GM23338 (cell line): ENCODE measurements around the gene NCLN. TPM values are rescaled to one million over a fixed set of nuclear protein-coding genes. Genes with fewer than 3 reads are reported as not detected.

Experiments used
- ATAC-seq: fragments of 200-7000 bp; cut with Tn5 transposase; 3 replicates; pipeline ENCODE4 v1.9.1; 2020
- DNase-seq: peaks from one replicate; pipeline ENCODE4 v3.0.0-alpha.2; 2015; ENCODE audit warnings: low spot score
- H2AFZ ChIP-seq: fragments of 200-600 bp; sonication (generic); 2 replicates; pipeline ENCODE4 v1.8.0; 2016; ENCODE audit warnings: antibody characterized with exemption, mild to moderate bottlenecking, moderate library complexity
- H3F3A ChIP-seq: fragments of 200-600 bp; sonication (generic); replicated peaks from 2 replicates; pipeline ENCODE4 v1.8.0; 2017; ENCODE audit warnings: antibody characterized with exemption, mixed run types, low read depth
- H3K27ac ChIP-seq: fragments of 200-600 bp; sonication (generic); 2 replicates; pipeline ENCODE4 v1.6.1; 2016; ENCODE audit warnings: low read depth
- H3K27me3 ChIP-seq: fragments of 200-600 bp; sonication (generic); 2 replicates; pipeline ENCODE4 v1.8.0; 2016; ENCODE audit warnings: mild to moderate bottlenecking, mixed run types, moderate library complexity; ENCODE audit not compliant: insufficient read depth
- H3K36me3 ChIP-seq: fragments of 200-600 bp; sonication (generic); 2 replicates; pipeline ENCODE4 v1.8.0; 2016; ENCODE audit warnings: mild to moderate bottlenecking; ENCODE audit not compliant: insufficient read depth
- H3K4me1 ChIP-seq: fragments of 200-600 bp; sonication (generic); 2 replicates; pipeline ENCODE4 v1.8.0; 2016; ENCODE audit warnings: mild to moderate bottlenecking, moderate library complexity; ENCODE audit not compliant: insufficient read depth
- H3K4me2 ChIP-seq: fragments of 200-600 bp; sonication (generic); 2 replicates; pipeline ENCODE4 v1.7.1; 2017; ENCODE audit warnings: mixed run types
- H3K4me3 ChIP-seq: fragments of 200-600 bp; sonication (generic); 2 replicates; pipeline ENCODE4 v1.6.1; 2016; ENCODE audit warnings: mixed run types
- H3K79me2 ChIP-seq: fragments of 200-600 bp; sonication (generic); replicated peaks from 2 replicates; pipeline ENCODE4 v1.8.0; 2017; ENCODE audit warnings: mild to moderate bottlenecking; ENCODE audit not compliant: insufficient read depth
- H3K9me2 ChIP-seq: fragments of 200-600 bp; sonication (generic); 2 replicates; pipeline ENCODE4 v1.8.0; 2017; ENCODE audit not compliant: insufficient read depth
- H4K20me1 ChIP-seq: fragments of 200-600 bp; sonication (generic); replicated peaks from 2 replicates; pipeline ENCODE4 v1.8.0; 2017; ENCODE audit warnings: mild to moderate bottlenecking; ENCODE audit not compliant: insufficient read depth
- H3K27ac Mint-ChIP-seq: 2 replicates; pipeline ENCODE4 v1.8.0; 2020; ENCODE audit warnings: inconsistent platforms, mild to moderate bottlenecking, moderate library complexity, mixed read lengths
- H3K27me3 Mint-ChIP-seq: 3 replicates; pipeline ENCODE4 v1.8.0; 2022; ENCODE audit warnings: low read depth, mild to moderate bottlenecking, moderate library complexity, mixed read lengths, inconsistent platforms; ENCODE audit not compliant: insufficient read depth, poor library complexity
- H3K36me3 Mint-ChIP-seq: 3 replicates; pipeline ENCODE4 v1.8.0; 2021; ENCODE audit warnings: low read depth, mild to moderate bottlenecking, inconsistent platforms, moderate library complexity, mixed read lengths
- H3K4me1 Mint-ChIP-seq: 3 replicates; pipeline ENCODE4 v1.8.0; 2020; ENCODE audit warnings: mild to moderate bottlenecking, inconsistent platforms, mixed read lengths
- H3K4me3 Mint-ChIP-seq: 3 replicates; pipeline ENCODE4 v1.8.0; 2021; ENCODE audit warnings: moderate library complexity, mild to moderate bottlenecking, inconsistent platforms, mixed read lengths
- H3K9me3 Mint-ChIP-seq: 3 replicates; pipeline ENCODE4 v1.8.0; 2020; ENCODE audit warnings: moderate library complexity, mild to moderate bottlenecking, inconsistent platforms, mixed read lengths
- CREB1 ChIP-seq: fragments of 250-450 bp; sonication (Bioruptor Pico); IDR thresholded peaks from 2 replicates; pipeline ENCODE4 v1.5.0; 2020; ENCODE audit warnings: low read depth, mild to moderate bottlenecking, moderate library complexity
- EZH2 ChIP-seq: fragments of 200-600 bp; sonication (generic); IDR thresholded peaks from one replicate; pipeline ENCODE4 v1.8.0; 2017; ENCODE audit warnings: antibody characterized with exemption, mild to moderate bottlenecking, low read depth; ENCODE audit not compliant: unreplicated experiment
- EZH2phosphoT487 ChIP-seq: fragments of 200-600 bp; sonication (generic); IDR thresholded peaks from one replicate; pipeline ENCODE4 v1.8.1; 2018; ENCODE audit warnings: antibody characterized with exemption; ENCODE audit not compliant: unreplicated experiment
- JUNB ChIP-seq: IDR thresholded peaks from one replicate; pipeline ENCODE4 v1.6.1; 2016; ENCODE audit warnings: antibody characterized with exemption; ENCODE audit not compliant: unreplicated experiment
- NANOG ChIP-seq: IDR thresholded peaks from 2 replicates; pipeline ENCODE4 v1.6.1; 2016; ENCODE audit warnings: antibody characterized with exemption, borderline replicate concordance
- POLR2AphosphoS5 ChIP-seq: IDR thresholded peaks from 2 replicates; pipeline ENCODE4 v1.6.1; 2016; ENCODE audit warnings: antibody characterized with exemption, low read depth
- STAT1 ChIP-seq: IDR thresholded peaks from one replicate; pipeline ENCODE4 v1.6.1; 2016; ENCODE audit warnings: antibody characterized with exemption; ENCODE audit not compliant: unreplicated experiment
- ZNF114 ChIP-seq: fragments of 250-450 bp; sonication (Bioruptor Pico); IDR thresholded peaks from 2 replicates; pipeline ENCODE4 v1.5.0; 2020; ENCODE audit warnings: mild to moderate bottlenecking, moderate library complexity
- ZNF331 ChIP-seq: fragments of 250-450 bp; sonication (Bioruptor Pico); IDR thresholded peaks from 2 replicates; pipeline ENCODE4 v1.5.0; 2020; ENCODE audit warnings: low read depth, mild to moderate bottlenecking, moderate library complexity
- polyA plus RNA-seq: library from polyadenylated mRNA; unstranded; fragments of >200 nt; fragmentation: Nextera tagmentation; extraction: Ambion mirVana; gene quantifications from 2 replicates; pipeline ENCODE4 v1.2.1, GENCODE V29; 2016
- total RNA-seq: library from RNA; depleted of rRNA; stranded (reverse); fragments of >200 nt; shearing (Covaris generic); gene quantifications from 2 replicates; pipeline ENCODE4 v1.2.3, GENCODE V29; 2014
- TF ChIP-seq, protein P1 (sequence below): IDR thresholded peaks from 2 replicates; pipeline ENCODE4 v1.6.1; 2016; ENCODE audit warnings: antibody characterized with exemption
- TF ChIP-seq, protein P2 (sequence below): fragments of 250-450 bp; sonication (Bioruptor Pico); IDR thresholded peaks from 2 replicates; pipeline ENCODE4 v1.5.0; 2020; ENCODE audit warnings: mild to moderate bottlenecking, moderate library complexity
- TF ChIP-seq, protein P3 (sequence below): IDR thresholded peaks from one replicate; pipeline ENCODE4 v1.6.1; 2018; ENCODE audit warnings: antibody characterized with exemption; ENCODE audit not compliant: unreplicated experiment
- TF ChIP-seq, protein P4 (sequence below), 2 experiments: fragments of 200-600 bp in 1 of 2; sonication (generic) in 1 of 2; conservative IDR thresholded peaks; 2 replicates each; pipeline versions ENCODE4 v1.5.1 to v1.6.1; 2016 to 2017; ENCODE audit warnings: antibody characterized with exemption in 2 of 2, low read depth in 2 of 2, mild to moderate bottlenecking in 2 of 2, moderate library complexity in 1 of 2

The NCLN gene
- total and polyA plus RNA-seq, 2 experiments from 2014 or later = 85.6 to 125 TPM

DNA sequence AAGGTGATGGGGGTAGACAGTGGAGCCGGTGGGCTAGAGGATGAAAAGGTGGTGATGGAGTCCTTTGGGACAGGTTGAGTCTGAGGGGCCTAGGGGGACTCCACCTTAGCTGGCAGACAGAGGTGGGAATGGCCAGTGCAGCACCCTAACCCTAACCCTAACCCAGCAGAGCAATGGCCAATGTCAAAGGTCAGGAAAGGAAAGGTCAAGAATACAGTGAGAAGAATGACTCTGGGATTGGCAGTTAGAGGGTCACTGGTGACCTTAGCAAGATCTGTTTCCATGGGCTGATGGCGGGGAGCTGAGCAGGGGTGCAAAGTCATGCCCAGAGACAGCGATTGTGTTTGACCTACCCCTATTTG lies 33.3 kb upstream of the NCLN start:
- Mint-ChIP-seq H3K4me1 (peaks cover 5% of the 10 kb centered on the region; the same call in 2 of the 3 replicates), H3K36me3 (no peaks in the 10 kb centered on the region), H3K27ac (no peak overlapping the region), H3K27me3 (peaks cover 9% of the 10 kb centered on the region), H3K4me3 (no peak overlapping the region), H3K9me3 (no peaks in the 10 kb centered on the region; the same call in 2 of the 3 replicates)
- ATAC-seq (no peak), DNase-seq (no peak)
- Histone ChIP-seq H3K9me2 (peaks cover 8% of the 10 kb centered on the region; the same call in 1 of the 2 replicates), H3K27ac (no peak overlapping the region), H3K36me3 (no peaks in the 10 kb centered on the region), H3K4me3 (no peak overlapping the region), H3F3A (0 out of 2 replicates have a peak, but pooled peaks cover 4% of the 10 kb centered on the region), H2AFZ (no peak overlapping the region), H4K20me1 (no peaks in the 10 kb centered on the region), H3K4me1 (no peaks in the 10 kb centered on the region), H3K4me2 (no peak overlapping the region), H3K79me2 (no peaks in the 10 kb centered on the region), H3K27me3 (no peaks in the 10 kb centered on the region)
- TF ChIP-seq STAT1 (no peak), NANOG (no peak), ZNF331 (no peak), CREB1 (CRISPR knock-in tag) (no peak), POLR2AphosphoS5 (no peak), ZNF114 (no peak), EZH2 (no peak), JUNB (no peak), EZH2phosphoT487 (no peak)
- TF ChIP-seq, protein P1, sequence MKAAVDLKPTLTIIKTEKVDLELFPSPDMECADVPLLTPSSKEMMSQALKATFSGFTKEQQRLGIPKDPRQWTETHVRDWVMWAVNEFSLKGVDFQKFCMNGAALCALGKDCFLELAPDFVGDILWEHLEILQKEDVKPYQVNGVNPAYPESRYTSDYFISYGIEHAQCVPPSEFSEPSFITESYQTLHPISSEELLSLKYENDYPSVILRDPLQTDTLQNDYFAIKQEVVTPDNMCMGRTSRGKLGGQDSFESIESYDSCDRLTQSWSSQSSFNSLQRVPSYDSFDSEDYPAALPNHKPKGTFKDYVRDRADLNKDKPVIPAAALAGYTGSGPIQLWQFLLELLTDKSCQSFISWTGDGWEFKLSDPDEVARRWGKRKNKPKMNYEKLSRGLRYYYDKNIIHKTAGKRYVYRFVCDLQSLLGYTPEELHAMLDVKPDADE = no peak
- TF ChIP-seq, protein P2, sequence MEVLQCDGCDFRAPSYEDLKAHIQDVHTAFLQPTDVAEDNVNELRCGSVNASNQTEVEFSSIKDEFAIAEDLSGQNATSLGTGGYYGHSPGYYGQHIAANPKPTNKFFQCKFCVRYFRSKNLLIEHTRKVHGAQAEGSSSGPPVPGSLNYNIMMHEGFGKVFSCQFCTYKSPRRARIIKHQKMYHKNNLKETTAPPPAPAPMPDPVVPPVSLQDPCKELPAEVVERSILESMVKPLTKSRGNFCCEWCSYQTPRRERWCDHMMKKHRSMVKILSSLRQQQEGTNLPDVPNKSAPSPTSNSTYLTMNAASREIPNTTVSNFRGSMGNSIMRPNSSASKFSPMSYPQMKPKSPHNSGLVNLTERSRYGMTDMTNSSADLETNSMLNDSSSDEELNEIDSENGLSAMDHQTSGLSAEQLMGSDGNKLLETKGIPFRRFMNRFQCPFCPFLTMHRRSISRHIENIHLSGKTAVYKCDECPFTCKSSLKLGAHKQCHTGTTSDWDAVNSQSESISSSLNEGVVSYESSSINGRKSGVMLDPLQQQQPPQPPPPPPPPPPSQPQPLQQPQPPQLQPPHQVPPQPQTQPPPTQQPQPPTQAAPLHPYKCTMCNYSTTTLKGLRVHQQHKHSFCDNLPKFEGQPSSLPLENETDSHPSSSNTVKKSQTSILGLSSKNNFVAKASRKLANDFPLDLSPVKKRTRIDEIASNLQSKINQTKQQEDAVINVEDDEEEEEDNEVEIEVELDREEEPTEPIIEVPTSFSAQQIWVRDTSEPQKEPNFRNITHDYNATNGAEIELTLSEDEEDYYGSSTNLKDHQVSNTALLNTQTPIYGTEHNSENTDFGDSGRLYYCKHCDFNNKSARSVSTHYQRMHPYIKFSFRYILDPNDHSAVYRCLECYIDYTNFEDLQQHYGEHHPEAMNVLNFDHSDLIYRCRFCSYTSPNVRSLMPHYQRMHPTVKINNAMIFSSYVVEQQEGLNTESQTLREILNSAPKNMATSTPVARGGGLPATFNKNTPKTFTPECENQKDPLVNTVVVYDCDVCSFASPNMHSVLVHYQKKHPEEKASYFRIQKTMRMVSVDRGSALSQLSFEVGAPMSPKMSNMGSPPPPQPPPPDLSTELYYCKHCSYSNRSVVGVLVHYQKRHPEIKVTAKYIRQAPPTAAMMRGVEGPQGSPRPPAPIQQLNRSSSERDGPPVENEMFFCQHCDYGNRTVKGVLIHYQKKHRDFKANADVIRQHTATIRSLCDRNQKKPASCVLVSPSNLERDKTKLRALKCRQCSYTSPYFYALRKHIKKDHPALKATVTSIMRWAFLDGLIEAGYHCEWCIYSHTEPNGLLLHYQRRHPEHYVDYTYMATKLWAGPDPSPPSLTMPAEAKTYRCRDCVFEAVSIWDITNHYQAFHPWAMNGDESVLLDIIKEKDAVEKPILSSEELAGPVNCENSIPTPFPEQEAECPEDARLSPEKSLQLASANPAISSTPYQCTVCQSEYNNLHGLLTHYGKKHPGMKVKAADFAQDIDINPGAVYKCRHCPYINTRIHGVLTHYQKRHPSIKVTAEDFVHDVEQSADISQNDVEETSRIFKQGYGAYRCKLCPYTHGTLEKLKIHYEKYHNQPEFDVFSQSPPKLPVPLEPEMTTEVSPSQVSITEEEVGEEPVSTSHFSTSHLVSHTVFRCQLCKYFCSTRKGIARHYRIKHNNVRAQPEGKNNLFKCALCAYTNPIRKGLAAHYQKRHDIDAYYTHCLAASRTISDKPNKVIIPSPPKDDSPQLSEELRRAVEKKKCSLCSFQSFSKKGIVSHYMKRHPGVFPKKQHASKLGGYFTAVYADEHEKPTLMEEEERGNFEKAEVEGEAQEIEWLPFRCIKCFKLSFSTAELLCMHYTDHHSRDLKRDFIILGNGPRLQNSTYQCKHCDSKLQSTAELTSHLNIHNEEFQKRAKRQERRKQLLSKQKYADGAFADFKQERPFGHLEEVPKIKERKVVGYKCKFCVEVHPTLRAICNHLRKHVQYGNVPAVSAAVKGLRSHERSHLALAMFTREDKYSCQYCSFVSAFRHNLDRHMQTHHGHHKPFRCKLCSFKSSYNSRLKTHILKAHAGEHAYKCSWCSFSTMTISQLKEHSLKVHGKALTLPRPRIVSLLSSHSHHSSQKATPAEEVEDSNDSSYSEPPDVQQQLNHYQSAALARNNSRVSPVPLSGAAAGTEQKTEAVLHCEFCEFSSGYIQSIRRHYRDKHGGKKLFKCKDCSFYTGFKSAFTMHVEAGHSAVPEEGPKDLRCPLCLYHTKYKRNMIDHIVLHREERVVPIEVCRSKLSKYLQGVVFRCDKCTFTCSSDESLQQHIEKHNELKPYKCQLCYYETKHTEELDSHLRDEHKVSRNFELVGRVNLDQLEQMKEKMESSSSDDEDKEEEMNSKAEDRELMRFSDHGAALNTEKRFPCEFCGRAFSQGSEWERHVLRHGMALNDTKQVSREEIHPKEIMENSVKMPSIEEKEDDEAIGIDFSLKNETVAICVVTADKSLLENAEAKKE (CRISPR knock-in tag) = no peak
- TF ChIP-seq, protein P3, sequence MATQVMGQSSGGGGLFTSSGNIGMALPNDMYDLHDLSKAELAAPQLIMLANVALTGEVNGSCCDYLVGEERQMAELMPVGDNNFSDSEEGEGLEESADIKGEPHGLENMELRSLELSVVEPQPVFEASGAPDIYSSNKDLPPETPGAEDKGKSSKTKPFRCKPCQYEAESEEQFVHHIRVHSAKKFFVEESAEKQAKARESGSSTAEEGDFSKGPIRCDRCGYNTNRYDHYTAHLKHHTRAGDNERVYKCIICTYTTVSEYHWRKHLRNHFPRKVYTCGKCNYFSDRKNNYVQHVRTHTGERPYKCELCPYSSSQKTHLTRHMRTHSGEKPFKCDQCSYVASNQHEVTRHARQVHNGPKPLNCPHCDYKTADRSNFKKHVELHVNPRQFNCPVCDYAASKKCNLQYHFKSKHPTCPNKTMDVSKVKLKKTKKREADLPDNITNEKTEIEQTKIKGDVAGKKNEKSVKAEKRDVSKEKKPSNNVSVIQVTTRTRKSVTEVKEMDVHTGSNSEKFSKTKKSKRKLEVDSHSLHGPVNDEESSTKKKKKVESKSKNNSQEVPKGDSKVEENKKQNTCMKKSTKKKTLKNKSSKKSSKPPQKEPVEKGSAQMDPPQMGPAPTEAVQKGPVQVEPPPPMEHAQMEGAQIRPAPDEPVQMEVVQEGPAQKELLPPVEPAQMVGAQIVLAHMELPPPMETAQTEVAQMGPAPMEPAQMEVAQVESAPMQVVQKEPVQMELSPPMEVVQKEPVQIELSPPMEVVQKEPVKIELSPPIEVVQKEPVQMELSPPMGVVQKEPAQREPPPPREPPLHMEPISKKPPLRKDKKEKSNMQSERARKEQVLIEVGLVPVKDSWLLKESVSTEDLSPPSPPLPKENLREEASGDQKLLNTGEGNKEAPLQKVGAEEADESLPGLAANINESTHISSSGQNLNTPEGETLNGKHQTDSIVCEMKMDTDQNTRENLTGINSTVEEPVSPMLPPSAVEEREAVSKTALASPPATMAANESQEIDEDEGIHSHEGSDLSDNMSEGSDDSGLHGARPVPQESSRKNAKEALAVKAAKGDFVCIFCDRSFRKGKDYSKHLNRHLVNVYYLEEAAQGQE = no peak
- TF ChIP-seq, protein P4, sequence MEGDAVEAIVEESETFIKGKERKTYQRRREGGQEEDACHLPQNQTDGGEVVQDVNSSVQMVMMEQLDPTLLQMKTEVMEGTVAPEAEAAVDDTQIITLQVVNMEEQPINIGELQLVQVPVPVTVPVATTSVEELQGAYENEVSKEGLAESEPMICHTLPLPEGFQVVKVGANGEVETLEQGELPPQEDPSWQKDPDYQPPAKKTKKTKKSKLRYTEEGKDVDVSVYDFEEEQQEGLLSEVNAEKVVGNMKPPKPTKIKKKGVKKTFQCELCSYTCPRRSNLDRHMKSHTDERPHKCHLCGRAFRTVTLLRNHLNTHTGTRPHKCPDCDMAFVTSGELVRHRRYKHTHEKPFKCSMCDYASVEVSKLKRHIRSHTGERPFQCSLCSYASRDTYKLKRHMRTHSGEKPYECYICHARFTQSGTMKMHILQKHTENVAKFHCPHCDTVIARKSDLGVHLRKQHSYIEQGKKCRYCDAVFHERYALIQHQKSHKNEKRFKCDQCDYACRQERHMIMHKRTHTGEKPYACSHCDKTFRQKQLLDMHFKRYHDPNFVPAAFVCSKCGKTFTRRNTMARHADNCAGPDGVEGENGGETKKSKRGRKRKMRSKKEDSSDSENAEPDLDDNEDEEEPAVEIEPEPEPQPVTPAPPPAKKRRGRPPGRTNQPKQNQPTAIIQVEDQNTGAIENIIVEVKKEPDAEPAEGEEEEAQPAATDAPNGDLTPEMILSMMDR (conservative IDR thresholded peaks at IDR 0.05; ENCODE audit: low read depth in 2 of 2) = no peak
